HT1080 (cell line): ENCODE results near the gene CDC25B. TPM values are rescaled to one million over a fixed set of nuclear protein-coding genes. Genes with fewer than 3 reads are reported as not detected.
"Not testable (repeated sequence)": the region's sequence is repeated elsewhere in the genome, so short reads cannot be mapped to it uniquely, and the experiment has no call there.

Experiments
- DNase-seq: peaks from one replicate; pipeline ENCODE4 v3.0.0-alpha.2; 2015; ENCODE audit warnings: low read depth
- total RNA-seq: library from RNA; depleted of rRNA; stranded (reverse); fragments of >200 nt; shearing (Covaris generic); gene quantifications from 2 replicates; pipeline ENCODE4 v1.2.3, GENCODE V29; 2014

Gene CDC25B
- total RNA-seq, 1 experiment from 2014 or later, result 92.7 TPM

- no peak for DNase-seq
These were observed 11.8 kb upstream of the CDC25B start for GRCh38 chr20:3784216-3784853.

GRCh38 chr20:3784863-3785239 is 11.3 kb upstream of the CDC25B start:
- no peak for DNase-seq

- no peak for DNase-seq
These were observed 10.6 kb upstream of the CDC25B start for GRCh38 chr20:3785240-3786125.

GRCh38 chr20:3786126-3786484 is 10.0 kb upstream of the CDC25B start:
- peak; percentile 39 for DNase-seq

- DNase-seq, result peak; percentile 63
These were observed 9.3 kb upstream of the CDC25B start, which contains the start of gene CENPB for GRCh38 chr20:3786665-3787323. Gene CENPB (minus strand): TSS chr20:3786740. CDS start chr20:3786483, 257 bp downstream.

GRCh38 chr20:3787324-3788014 is 8.6 kb upstream of the CDC25B start:
- no peak for DNase-seq

- no peak for DNase-seq
These were observed 7.4 kb upstream of the CDC25B start for GRCh38 chr20:3788685-3789155.

GRCh38 chr20:3789201-3789600 is 6.9 kb upstream of the CDC25B start:
- not testable (repeated sequence) for DNase-seq

GRCh38 chr20:3794168-3794567 is 1.9 kb upstream of the CDC25B start:
- DNase-seq, result not testable (repeated sequence)

- no peak for DNase-seq
These were observed 1.2 kb upstream of the CDC25B start for GRCh38 chr20:3794701-3795420.

- no peak for DNase-seq
These were observed 541 bp downstream of the CDC25B start for GRCh38 chr20:3796477-3797225.

GRCh38 chr20:3797226-3797545 is 1.1 kb downstream of the CDC25B start:
- no peak for DNase-seq

GRCh38 chr20:3797592-3798372 is 1.7 kb downstream of the CDC25B start:
- DNase-seq, result no peak

GRCh38 chr20:3798373-3798768 is 2.3 kb downstream of the CDC25B start:
- DNase-seq, result no peak

- DNase-seq, result no peak
These were observed 2.8 kb downstream of the CDC25B start for GRCh38 chr20:3798908-3799248.

GRCh38 chr20:3800256-3800877 is 4.3 kb downstream of the CDC25B start:
- DNase-seq, result no peak

- no peak for DNase-seq
These were observed 4.8 kb downstream of the CDC25B start for GRCh38 chr20:3800878-3801260.

GRCh38 chr20:3801299-3801698 is 5.2 kb downstream of the CDC25B start:
- DNase-seq, result no peak

- no peak for DNase-seq
These were observed 5.7 kb downstream of the CDC25B start for GRCh38 chr20:3801846-3802245.
